Activated CD4-positive, alpha-beta memory T cell treated with anti-CD3 and anti-CD28 coated beads for 36 hours (primary cell): Measurements from ENCODE around the gene GNAZ. TPM values are rescaled to one million over a fixed set of nuclear protein-coding genes. Genes with fewer than 3 reads are reported as not detected.

Source experiments
- CTCF ChIA-PET: fragments of 350-600 bp; sonication (Branson Sonifier 250); formaldehyde crosslinking; loops from one replicate; lab custom pipeline; 2021; ENCODE audit warnings: antibody characterized with exemption, inconsistent platforms; lab: Charles Lee
- POLR2A ChIA-PET: fragments of 350-600 bp; sonication (Branson Sonifier 250); formaldehyde crosslinking; loops from one replicate; lab custom pipeline; 2021; ENCODE audit warnings: antibody characterized with exemption; lab: Charles Lee
- DNase-seq: peaks from one replicate; pipeline ENCODE4 v3.0.0-alpha.2; 2020
- H3K27ac Mint-ChIP-seq: one replicate; pipeline ENCODE4 v1.8.0; 2021; ENCODE audit warnings: mixed read lengths
- H3K27me3 Mint-ChIP-seq: one replicate; pipeline ENCODE4 v1.8.0; 2021; ENCODE audit warnings: mixed read lengths
- H3K36me3 Mint-ChIP-seq: one replicate; pipeline ENCODE4 v1.8.0; 2021; ENCODE audit warnings: mixed read lengths
- H3K4me1 Mint-ChIP-seq: one replicate; pipeline ENCODE4 v1.8.0; 2021; ENCODE audit warnings: low read depth, mixed read lengths
- H3K4me3 Mint-ChIP-seq: one replicate; pipeline ENCODE4 v1.8.0; 2021; ENCODE audit warnings: mild to moderate bottlenecking, mixed read lengths
- H3K9me3 Mint-ChIP-seq: one replicate; pipeline ENCODE4 v1.8.0; 2021; ENCODE audit warnings: mixed read lengths
- intact Hi-C: fragments of 100-400 bp; cut with micrococcal nuclease; formaldehyde crosslinking; loops from one replicate; pipeline ENCODE4 v1.15.1; 2023
- total RNA-seq, 2 experiments: library from RNA; stranded (reverse); gene quantifications; one replicate each; pipeline ENCODE4 v1.2.3, GENCODE V29; 2021

GNAZ gene
- total RNA-seq, 2 experiments from 2014 or later, result 1.6 to 2.2 TPM

- H3K4me3 Mint-ChIP-seq, result no peak overlapping the region
- no peak overlapping the region for H3K27ac Mint-ChIP-seq
- H3K9me3 Mint-ChIP-seq, result no peaks in the 10 kb centered on the region
- CTCF ChIA-PET, result interaction anchor here (1.4 kb wide), 1 partner anchor 14 kb away, joined by 3 read pairs; no protein-coding TSS in a partner anchor
- H3K27me3 Mint-ChIP-seq, result no peaks in the 10 kb centered on the region
- no peaks in the 10 kb centered on the region for H3K36me3 Mint-ChIP-seq
- DNase-seq, result no peak
- intact Hi-C loops, result no loop called here
- POLR2A ChIA-PET, result no interaction called here
- H3K4me1 Mint-ChIP-seq, result no peaks in the 10 kb centered on the region
Observed at GRCh38 chr22:23158516-23159290, 88.4 kb downstream of the GNAZ start.

GRCh38 chr22:23159291-23159630 is 88.9 kb downstream of the GNAZ start:
- DNase-seq, result no peak
- Mint-ChIP-seq H3K36me3 (no peaks in the 10 kb centered on the region), H3K27me3 (no peaks in the 10 kb centered on the region), H3K4me1 (no peaks in the 10 kb centered on the region), H3K4me3 (no peak overlapping the region), H3K27ac (no peak overlapping the region), H3K9me3 (no peaks in the 10 kb centered on the region)
- ChIA-PET POLR2A (no interaction called here), CTCF (no interaction called here)
- intact Hi-C loops, result no loop called here

- Mint-ChIP-seq H3K9me3 (no peaks in the 10 kb centered on the region), H3K27me3 (no peaks in the 10 kb centered on the region), H3K36me3 (no peaks in the 10 kb centered on the region), H3K4me1 (no peaks in the 10 kb centered on the region), H3K27ac (no peak overlapping the region), H3K4me3 (no peak overlapping the region)
- ChIA-PET CTCF (no interaction called here), POLR2A (no interaction called here)
- intact Hi-C loops, result no loop called here
- DNase-seq, result no peak
Observed at GRCh38 chr22:23161029-23161428, 90.7 kb downstream of the GNAZ start.

- H3K36me3 Mint-ChIP-seq, result no peaks in the 10 kb centered on the region
- H3K9me3 Mint-ChIP-seq, result no peaks in the 10 kb centered on the region
- ChIA-PET POLR2A (no interaction called here), CTCF (no interaction called here)
- H3K27me3 Mint-ChIP-seq, result no peaks in the 10 kb centered on the region
- no peaks in the 10 kb centered on the region for H3K4me1 Mint-ChIP-seq
- no peak overlapping the region for H3K4me3 Mint-ChIP-seq
- DNase-seq, result no peak
- no peak overlapping the region for H3K27ac Mint-ChIP-seq
- intact Hi-C loops, result no loop called here
Observed at GRCh38 chr22:23161574-23161973, 91.3 kb downstream of the GNAZ start.

GRCh38 chr22:23163665-23164064 is 93.3 kb downstream of the GNAZ start:
- no peaks in the 10 kb centered on the region for H3K27me3 Mint-ChIP-seq
- intact Hi-C loops, result no loop called here
- no peaks in the 10 kb centered on the region for H3K4me1 Mint-ChIP-seq
- H3K27ac Mint-ChIP-seq, result no peak overlapping the region
- no peak overlapping the region for H3K4me3 Mint-ChIP-seq
- CTCF ChIA-PET, result interaction anchor here (0.8 to 1.1 kb wide), 3 partner anchors 15 to 127 kb away, joined by 4 to 5 read pairs (median 4); no protein-coding TSS in a partner anchor
- no peak for DNase-seq
- POLR2A ChIA-PET, result no interaction called here
- no peaks in the 10 kb centered on the region for H3K9me3 Mint-ChIP-seq
- H3K36me3 Mint-ChIP-seq, result no peaks in the 10 kb centered on the region

- ChIA-PET CTCF (interaction anchor here (0.8 to 1.1 kb wide), 3 partner anchors 15 to 126 kb away, joined by 4 to 5 read pairs (median 4); no protein-coding TSS in a partner anchor), POLR2A (no interaction called here)
- Mint-ChIP-seq H3K9me3 (no peaks in the 10 kb centered on the region), H3K4me3 (no peak overlapping the region), H3K27ac (no peak overlapping the region), H3K36me3 (no peaks in the 10 kb centered on the region), H3K4me1 (no peaks in the 10 kb centered on the region), H3K27me3 (no peaks in the 10 kb centered on the region)
- intact Hi-C loops, result no loop called here
- DNase-seq, result no peak
Observed at GRCh38 chr22:23164091-23164490, 93.8 kb downstream of the GNAZ start.

- H3K27ac Mint-ChIP-seq, result no peak overlapping the region
- no peak for DNase-seq
- no peaks in the 10 kb centered on the region for H3K27me3 Mint-ChIP-seq
- ChIA-PET CTCF (no interaction called here), POLR2A (no interaction called here)
- no peaks in the 10 kb centered on the region for H3K9me3 Mint-ChIP-seq
- H3K4me1 Mint-ChIP-seq, result no peaks in the 10 kb centered on the region
- H3K4me3 Mint-ChIP-seq, result no peak overlapping the region
- H3K36me3 Mint-ChIP-seq, result no peaks in the 10 kb centered on the region
- intact Hi-C loops, result no loop called here
Observed at GRCh38 chr22:23166042-23166831, 95.9 kb downstream of the GNAZ start.

- POLR2A ChIA-PET, result no interaction called here
- H3K9me3 Mint-ChIP-seq, result no peaks in the 10 kb centered on the region
- H3K27me3 Mint-ChIP-seq, result no peaks in the 10 kb centered on the region
- intact Hi-C loops, result no loop called here
- H3K36me3 Mint-ChIP-seq, result no peaks in the 10 kb centered on the region
- H3K4me3 Mint-ChIP-seq, result no peak overlapping the region
- CTCF ChIA-PET, result interaction anchor here (0.6 to 0.7 kb wide), 2 partner anchors 658 to 749 kb away, joined by 4 read pairs; no protein-coding TSS in a partner anchor
- no peak overlapping the region for H3K27ac Mint-ChIP-seq
- DNase-seq, result no peak
- H3K4me1 Mint-ChIP-seq, result no peaks in the 10 kb centered on the region
Observed at GRCh38 chr22:23166841-23167616, 96.7 kb downstream of the GNAZ start.

- H3K27ac Mint-ChIP-seq, result no peak overlapping the region
- no peaks in the 10 kb centered on the region for H3K27me3 Mint-ChIP-seq
- no peaks in the 10 kb centered on the region for H3K9me3 Mint-ChIP-seq
- ChIA-PET CTCF (interaction anchor here (1.3 kb wide), 1 partner anchor 114 kb away, joined by 3 read pairs; no protein-coding TSS in a partner anchor), POLR2A (no interaction called here)
- intact Hi-C loops, result no loop called here
- no peaks in the 10 kb centered on the region for H3K36me3 Mint-ChIP-seq
- H3K4me3 Mint-ChIP-seq, result no peak overlapping the region
- no peak for DNase-seq
- H3K4me1 Mint-ChIP-seq, result no peaks in the 10 kb centered on the region
Observed at GRCh38 chr22:23168391-23169042, 98.2 kb downstream of the GNAZ start.

- intact Hi-C loops, result no loop called here
- POLR2A ChIA-PET, result no interaction called here
- Mint-ChIP-seq H3K27me3 (no peaks in the 10 kb centered on the region), H3K36me3 (no peaks in the 10 kb centered on the region), H3K9me3 (no peaks in the 10 kb centered on the region), H3K4me3 (no peak overlapping the region), H3K4me1 (peaks cover 2% of the 10 kb centered on the region), H3K27ac (no peak overlapping the region)
- DNase-seq, result no peak
- CTCF ChIA-PET, result interaction anchor here (1.3 kb wide), 2 partner anchors 113 to 121 kb away, joined by 3 to 6 read pairs; no protein-coding TSS in a partner anchor
Observed at GRCh38 chr22:23169043-23169406, 98.7 kb downstream of the GNAZ start.
